Hypothalamus (tissue), 51 donors: ENCODE data around the gene BCKDHB.

Experiments
- DNase-seq, 51 donors: peaks; one replicate each; lab custom pipeline; 2025; lab: John Stamatoyannopoulos, UW

Gene BCKDHB

GRCh38 chr6:80145921-80146320, 39.5 kb downstream of the BCKDHB start:
- DNase-seq: no peak

GRCh38 chr6:80148220-80148619, 41.7 kb downstream of the BCKDHB start:
- DNase-seq: no peak

GRCh38 chr6:80151635-80152034, 45.2 kb downstream of the BCKDHB start:
- DNase-seq: no peak

DNA sequence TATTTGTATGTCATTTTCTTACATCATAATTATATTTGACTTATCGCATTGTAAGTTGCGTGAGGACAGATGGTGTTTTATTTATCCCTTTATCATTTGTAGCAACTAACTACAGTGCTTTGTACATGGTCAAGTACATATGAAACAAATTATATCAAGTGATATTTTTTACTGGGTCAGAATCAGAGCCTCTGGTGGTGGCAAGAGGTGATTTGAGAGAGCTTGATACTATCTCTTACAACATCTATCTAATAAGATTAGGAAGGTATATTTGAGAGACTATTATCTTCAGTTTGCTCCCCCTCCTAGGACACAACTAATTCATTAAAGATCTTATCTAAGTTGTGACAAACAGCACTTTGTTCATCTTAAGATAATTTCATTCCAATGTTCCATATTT, 47.7 kb downstream of the BCKDHB start:
- DNase-seq: no peak

DNA sequence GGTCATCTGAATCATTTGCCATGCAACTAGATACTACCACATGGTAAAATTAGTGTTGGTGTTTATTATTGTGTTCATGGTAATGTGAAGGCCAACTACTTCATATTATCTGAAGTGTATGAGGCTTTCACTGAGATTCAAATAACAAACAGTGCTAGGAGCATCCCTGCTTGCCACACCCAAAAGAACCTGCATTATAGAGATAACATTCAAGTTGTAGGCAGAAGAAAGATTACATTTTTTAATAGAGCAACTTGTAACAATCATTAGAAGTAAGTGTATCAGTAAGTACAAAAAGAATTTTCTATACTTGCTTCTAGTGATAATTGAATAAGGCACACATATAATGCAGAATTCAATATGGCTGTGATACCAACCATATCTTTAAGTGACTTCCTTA, 49.8 kb downstream of the BCKDHB start:
- no peak for DNase-seq

- DNase-seq: no peak
Observed at GRCh38 chr6:80158478-80158989, 52.1 kb downstream of the BCKDHB start.

GRCh38 chr6:80161434-80161833, 55.0 kb downstream of the BCKDHB start:
- DNase-seq: no peak

GRCh38 chr6:80163754-80164187, 57.3 kb downstream of the BCKDHB start:
- DNase-seq: no peak

GRCh38 chr6:80165143-80165542, 58.7 kb downstream of the BCKDHB start:
- no peak for DNase-seq

DNA sequence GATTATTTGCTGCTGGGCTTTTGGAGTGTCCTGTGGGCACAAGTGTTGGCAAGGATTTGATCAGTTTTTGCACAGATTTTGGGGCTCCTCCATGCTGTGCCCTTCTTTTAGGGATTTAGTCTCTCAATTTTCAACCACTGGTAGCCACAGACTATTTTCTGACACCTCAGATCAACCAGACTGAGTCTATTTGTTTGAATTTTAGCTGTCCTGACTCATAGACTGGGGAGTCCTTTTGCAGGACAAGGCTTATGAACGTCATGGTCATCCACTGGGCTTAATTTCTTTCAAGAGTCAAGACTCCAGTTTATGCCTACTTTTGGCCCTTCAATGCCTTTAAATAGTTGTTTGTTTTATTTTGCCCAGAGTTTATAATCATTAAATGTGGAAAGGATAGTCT, 59.3 kb downstream of the BCKDHB start:
- no peak for DNase-seq

DNA sequence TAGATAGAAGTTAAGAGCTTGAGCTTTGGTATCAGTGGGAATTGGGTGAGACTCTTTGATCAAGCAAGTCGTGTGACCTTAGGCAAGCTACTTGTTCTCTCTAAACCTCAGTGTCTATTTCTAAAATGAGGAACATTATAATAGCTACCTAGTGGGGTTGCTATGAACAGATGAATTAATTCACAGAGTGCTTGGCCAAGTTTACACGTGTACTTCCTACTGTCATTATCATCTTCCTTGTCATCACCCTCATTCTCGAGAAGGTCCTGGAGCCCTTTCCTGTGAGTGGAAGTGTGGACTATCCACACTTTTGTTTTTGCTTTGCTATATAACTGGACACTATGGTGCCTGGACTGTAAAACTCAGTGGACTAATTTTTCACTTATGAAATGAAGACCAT, 64.0 kb downstream of the BCKDHB start:
- no peak for DNase-seq

GRCh38 chr6:80173411-80173810, 66.9 kb downstream of the BCKDHB start:
- DNase-seq: no peak

DNA sequence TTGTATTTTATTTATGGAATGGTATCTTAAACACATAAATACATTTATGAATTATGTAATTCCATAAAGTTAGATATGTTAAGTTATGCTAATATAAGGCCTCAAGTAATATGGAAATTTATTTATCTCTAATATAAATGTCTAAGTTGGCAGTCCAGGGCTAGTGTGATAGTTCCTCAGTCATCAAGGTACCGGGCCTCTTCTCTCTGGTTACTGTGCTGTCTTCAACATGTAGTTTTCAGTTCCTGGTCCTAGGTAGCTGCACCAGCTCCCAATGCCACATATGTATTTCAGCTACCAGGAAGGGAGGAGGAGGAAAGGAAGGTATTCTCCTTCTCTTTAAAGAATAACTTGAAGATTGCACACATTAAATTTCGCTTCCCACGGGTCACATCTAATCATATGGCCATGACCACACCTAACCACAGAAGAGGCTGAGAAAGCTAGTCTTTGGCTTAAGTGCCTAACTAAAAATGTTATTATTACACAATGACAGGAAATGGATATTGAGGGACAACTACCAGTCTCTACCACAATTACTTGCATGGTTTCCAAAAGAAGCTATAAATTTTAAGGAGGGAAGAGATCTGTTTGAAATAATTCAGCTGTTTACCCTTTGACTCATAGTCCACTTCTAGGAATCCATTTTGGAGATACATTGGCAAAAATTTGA, 68.6 kb downstream of the BCKDHB start:
- DNase-seq: no peak

GRCh38 chr6:80179695-80180094, 73.2 kb downstream of the BCKDHB start:
- no peak for DNase-seq

- no peak for DNase-seq
Observed at GRCh38 chr6:80181352-80182081, 75.0 kb downstream of the BCKDHB start.

- DNase-seq: no peak
Observed at GRCh38 chr6:80182308-80182707, 75.8 kb downstream of the BCKDHB start.

DNA sequence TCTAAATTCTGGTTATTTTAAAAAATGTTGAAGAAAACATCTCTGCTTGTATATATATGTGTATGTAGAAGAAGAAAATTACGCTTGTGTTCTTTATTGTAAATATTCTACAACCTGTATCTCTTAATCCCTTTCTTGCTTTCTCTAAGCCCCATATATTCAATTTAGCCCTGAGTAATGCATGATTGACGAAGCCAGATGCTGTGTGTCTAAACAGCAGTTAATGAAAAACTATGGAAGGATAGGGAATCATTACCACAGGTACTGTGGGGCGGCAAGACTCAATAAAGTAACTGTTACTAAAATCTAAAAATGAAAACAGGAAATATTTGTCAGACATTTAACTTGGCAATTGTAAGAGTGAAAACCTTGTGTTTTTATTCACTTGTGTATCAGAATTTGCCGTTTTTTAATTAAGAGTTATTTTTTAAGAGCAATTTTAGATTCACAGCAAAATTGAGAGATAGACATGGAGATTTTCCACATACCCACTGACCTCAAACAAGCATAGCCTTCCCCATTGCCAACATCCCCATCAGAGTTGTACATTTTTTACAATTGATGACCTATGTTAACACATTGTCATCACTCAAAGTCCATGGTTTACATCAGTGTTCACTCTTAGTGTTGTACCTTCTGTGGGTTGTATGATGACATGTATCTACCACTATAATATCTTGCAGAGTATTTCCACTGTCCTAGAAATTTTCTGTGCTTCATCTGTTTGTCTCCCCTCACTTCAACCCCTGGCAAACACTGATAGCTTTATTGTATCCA, 76.7 kb downstream of the BCKDHB start:
- no peak for DNase-seq

GRCh38 chr6:80185492-80185891, 79.0 kb downstream of the BCKDHB start:
- no peak for DNase-seq

DNA sequence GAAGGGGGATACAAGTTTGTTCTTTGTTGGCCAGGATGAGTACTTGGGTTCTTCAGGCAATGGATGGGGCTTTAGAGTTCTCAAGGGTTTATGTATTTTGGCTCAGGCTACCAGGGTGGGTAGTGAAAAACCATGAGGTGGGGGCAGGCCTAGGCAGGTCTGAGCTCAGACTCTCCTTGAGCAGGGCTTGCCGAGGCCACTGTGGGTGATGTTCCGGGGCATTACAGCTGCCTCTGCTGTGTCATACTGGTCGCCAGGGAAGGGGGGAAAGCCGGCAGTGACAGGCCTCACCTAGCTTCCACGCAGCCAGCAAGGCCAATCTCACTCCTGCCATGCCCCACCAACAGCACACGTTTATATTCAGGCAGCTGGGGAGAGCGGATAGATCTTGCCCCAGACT, 79.6 kb downstream of the BCKDHB start:
- DNase-seq: no peak

DNA sequence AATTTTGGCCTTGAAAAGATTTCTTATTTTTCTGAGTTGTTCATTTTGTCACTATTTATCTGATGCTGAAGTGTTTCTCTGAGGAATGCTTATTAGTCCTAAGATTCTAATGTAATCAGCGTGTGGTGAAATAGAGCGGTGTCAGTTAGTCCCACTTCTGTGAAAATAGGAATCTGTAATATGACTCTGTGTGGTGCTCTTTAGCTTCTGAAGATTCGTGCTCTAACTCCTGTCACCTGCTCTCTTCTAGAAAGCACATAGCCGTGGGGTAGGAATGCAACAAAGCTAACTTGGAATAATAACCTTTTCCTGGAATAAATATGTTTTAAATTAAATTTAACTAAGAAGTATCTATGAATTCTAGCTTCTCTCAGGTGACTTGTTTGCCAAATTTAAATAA, 90.4 kb downstream of the BCKDHB start:
- no peak for DNase-seq

- peak in 1 of 51 donors; percentile 6 for DNase-seq
Observed at GRCh38 chr6:80197474-80197873, 91.0 kb downstream of the BCKDHB start.
